Effector CD4-positive, alpha-beta T cell (primary cell): ENCODE results near the gene SLC22A7. TPM values are rescaled to one million over a fixed set of nuclear protein-coding genes. Genes with fewer than 3 reads are reported as not detected.

Source experiments
- DNase-seq: peaks from one replicate; pipeline ENCODE4 v3.0.0-alpha.2; 2020
- total RNA-seq: gene quantifications from one replicate; lab custom pipeline; 2026; lab: John Stamatoyannopoulos, UW

Gene SLC22A7, protein sequence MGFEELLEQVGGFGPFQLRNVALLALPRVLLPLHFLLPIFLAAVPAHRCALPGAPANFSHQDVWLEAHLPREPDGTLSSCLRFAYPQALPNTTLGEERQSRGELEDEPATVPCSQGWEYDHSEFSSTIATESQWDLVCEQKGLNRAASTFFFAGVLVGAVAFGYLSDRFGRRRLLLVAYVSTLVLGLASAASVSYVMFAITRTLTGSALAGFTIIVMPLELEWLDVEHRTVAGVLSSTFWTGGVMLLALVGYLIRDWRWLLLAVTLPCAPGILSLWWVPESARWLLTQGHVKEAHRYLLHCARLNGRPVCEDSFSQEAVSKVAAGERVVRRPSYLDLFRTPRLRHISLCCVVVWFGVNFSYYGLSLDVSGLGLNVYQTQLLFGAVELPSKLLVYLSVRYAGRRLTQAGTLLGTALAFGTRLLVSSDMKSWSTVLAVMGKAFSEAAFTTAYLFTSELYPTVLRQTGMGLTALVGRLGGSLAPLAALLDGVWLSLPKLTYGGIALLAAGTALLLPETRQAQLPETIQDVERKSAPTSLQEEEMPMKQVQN
- not detected for total RNA-seq

DNA sequence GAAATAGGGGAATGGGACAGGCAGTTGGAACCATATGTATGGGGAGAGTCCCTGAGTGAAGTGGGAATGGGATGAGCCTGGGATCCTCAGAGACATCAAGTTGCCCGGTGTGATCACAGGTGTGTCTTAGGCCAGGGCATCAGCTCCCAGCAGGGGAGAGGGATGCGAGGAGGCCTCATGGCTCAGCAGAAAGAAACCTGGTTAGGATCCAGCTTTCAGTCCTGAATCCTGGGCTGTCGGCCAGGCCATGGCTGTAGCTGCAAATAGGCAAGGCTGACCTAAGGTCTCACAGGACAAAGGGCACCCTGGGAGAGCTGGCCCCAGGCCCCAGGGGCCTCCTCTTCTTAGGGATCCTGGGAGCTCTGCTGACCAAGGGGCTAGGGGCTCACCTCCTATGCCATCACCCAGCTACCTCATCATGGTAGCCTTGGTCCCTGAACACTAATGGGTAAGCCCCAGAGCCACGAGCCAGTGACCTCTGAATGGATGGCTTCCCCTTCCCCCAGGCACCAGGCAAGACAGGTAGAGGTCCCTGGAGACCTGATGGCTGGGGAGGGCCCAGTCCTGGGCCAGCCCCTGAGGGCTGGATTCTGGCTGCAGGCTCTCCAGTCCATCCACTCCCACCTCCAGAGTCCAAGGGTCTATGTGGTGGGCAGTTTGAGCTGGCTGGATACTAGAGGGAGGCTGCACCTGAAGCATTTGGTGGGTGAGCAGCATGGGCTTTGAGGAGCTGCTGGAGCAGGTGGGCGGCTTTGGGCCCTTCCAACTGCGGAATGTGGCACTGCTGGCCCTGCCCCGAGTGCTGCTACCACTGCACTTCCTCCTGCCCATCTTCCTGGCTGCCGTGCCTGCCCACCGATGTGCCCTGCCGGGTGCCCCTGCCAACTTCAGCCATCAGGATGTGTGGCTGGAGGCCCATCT is at the start of gene SLC22A7:
Gene SLC22A7, plus strand, starts transcription at position 617 of the 921 bp plus-strand sequence. Its CDS starts 99 bp downstream, at position 716.
- no peak for DNase-seq

GRCh38 chr6:43248791-43249190 is 49.3 kb upstream of the SLC22A7 start:
- no peak for DNase-seq

- DNase-seq = no peak
Observed at GRCh38 chr6:43250992-43251373, 47.1 kb upstream of the SLC22A7 start.

GRCh38 chr6:43253401-43253800 is 44.7 kb upstream of the SLC22A7 start:
- no peak for DNase-seq

GRCh38 chr6:43254138-43254817 is 43.8 kb upstream of the SLC22A7 start:
- DNase-seq = no peak

DNA sequence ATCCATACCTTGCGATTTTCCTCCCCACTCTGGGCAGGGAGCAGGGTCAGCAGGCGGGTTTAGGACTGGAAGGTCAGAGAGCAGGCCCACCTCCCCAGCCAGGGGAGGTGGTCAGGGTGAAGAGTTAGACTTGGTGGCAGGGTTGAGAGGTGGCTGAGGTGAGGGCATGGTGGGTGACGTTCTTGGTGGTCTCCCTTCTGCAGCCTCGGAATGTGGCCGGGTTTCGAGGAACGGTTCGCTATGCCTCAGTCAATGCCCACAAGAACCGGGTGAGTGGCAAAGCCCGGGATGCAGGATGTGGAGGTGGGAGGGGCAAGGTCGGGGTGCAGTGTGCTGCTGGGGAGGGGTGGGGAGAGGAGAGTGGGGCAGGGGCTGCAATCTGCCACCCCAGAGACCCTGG is 43.2 kb upstream of the SLC22A7 start:
- DNase-seq = no peak

DNA sequence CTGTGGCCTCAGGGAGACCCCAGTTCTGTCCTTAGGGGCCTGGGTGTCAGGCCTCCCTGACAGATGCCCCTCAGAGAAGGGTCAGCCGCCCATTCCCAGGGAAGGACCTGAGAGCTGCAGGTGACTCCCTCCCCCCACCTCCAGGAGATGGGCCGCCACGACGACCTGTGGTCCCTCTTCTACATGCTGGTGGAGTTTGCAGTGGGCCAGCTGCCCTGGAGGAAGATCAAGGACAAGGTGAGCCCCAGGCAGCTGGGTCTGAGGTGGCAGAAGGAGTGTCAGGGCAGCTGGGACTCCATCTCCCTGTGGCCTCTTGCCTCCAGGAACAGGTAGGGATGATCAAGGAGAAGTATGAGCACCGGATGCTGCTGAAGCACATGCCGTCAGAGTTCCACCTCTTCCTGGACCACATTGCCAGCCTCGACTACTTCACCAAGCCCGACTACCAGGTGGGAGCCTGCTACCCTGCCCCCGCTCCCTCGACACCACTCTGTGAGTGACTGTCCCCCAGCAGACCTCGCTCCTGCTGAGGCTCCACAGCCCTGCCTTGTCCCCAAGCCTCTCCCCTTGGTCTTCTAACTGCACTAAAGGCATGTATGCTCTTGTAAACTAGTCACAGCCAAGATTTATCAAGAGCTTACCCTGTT is 42.5 kb upstream of the SLC22A7 start:
- DNase-seq = no peak

- DNase-seq = no peak
Observed at GRCh38 chr6:43256670-43257366, 41.2 kb upstream of the SLC22A7 start.

DNA sequence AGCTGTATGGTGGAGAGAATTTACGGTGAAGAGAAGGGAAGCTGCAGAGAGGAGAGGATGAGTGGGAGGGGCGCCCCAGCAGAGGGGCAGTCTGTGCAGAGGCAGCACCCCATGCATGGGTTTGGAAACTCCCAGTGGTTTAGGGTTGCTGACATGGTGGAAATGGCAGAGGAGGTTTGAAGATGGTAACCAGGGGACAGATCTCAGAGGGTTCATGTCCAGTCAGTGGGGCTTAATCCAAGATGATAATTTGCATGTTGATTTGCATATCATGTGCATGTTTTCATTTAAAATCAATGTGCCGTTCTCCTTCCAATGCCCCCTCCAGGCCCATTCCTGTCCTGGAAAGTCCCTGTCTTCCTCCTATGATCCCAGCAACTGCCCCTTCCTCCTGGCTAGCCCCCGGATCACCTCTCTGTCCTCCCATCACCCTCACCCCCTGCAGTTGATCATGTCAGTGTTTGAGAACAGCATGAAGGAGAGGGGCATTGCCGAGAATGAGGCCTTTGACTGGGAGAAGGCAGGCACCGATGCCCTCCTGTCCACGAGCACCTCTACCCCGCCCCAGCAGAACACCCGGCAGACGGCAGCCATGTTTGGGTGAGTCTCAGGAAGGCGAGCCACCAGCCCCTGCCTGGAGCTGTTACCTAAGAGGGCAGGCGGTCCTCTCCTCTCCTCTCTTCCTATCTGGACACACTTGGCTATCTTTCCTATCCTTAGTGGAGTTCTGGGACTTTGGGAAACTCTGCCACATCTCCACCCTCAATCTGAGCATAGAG is 40.5 kb upstream of the SLC22A7 start:
- DNase-seq = no peak

- DNase-seq = no peak
Observed at GRCh38 chr6:43258180-43258579, 39.9 kb upstream of the SLC22A7 start.

GRCh38 chr6:43258807-43259686 is 39.0 kb upstream of the SLC22A7 start:
- no peak for DNase-seq

- DNase-seq = no peak
Observed at GRCh38 chr6:43260791-43261190, 37.3 kb upstream of the SLC22A7 start.

DNA sequence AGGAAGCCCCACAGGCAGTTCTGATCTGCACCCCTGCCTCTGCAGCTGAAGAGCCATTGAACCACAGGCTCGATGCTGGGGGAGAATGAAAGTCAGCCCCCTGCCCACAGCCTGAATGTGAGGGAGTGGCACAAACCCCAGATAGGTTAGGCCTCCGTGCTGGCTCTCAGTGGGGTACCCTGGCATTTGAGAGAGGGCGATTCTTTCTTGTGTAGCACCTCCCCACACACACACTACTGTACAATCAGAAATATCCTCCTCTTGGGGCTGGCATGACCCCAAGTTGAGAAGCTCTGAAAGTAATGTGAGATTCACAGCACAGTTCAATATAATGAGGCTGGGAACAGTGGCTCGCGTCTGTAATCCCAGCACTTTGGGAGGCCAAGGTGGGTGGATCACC is 36.9 kb upstream of the SLC22A7 start:
- no peak for DNase-seq

- no peak for DNase-seq
Observed at GRCh38 chr6:43262000-43262779, 35.9 kb upstream of the SLC22A7 start.

DNA sequence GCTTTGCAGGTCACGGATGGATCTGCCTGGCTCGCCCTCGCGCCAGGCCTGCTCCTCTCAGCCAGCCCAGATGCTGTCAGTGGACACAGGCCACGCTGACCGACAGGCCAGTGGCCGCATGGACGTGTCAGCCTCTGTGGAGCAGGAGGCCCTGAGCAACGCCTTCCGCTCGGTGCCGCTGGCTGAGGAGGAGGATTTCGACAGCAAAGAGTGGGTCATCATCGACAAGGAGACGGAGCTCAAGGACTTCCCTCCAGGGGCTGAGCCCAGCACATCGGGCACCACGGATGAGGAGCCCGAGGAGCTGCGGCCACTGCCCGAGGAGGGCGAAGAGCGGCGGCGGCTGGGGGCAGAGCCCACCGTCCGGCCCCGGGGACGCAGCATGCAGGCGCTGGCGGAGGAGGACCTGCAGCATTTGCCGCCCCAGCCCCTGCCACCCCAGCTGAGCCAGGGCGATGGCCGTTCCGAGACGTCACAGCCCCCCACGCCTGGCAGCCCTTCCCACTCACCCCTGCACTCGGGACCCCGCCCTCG is 35.2 kb upstream of the SLC22A7 start:
- no peak for DNase-seq

GRCh38 chr6:43263314-43264178 is 34.5 kb upstream of the SLC22A7 start:
- peak; percentile 65 for DNase-seq

DNA sequence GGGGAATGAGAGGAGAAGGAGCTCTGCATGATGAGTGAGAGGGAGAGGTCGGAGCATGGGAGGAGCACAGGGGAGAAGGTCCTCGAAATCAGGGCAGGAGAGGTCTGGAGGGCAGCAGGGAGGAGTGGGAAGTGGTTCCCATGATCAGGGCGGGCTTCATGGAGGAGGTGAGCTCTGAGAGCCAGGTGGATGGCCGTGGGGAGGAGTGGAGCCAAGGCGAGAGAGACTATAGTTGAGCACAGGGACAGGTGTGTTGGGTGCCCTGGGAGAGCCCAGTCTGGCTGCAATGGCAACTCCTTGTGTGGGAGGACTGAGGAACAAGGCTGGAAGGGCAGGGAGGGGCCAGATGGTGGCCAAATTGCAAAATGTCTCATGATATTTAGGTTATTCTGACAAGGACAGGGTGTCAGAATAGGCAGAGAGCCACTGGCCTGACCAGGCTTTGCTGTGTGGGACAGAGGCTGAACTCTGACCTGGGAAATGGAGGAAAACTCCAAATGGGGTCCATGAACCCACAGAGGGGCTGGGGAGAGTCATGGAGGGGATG is 33.4 kb upstream of the SLC22A7 start:
- no peak for DNase-seq
